NCI-H2171 (cell line): ENCODE measurements around the gene IQCH.
"Not testable (repeated sequence)": the region's sequence is repeated elsewhere in the genome, so short reads cannot be mapped to it uniquely, and the experiment has no call there.

Source experiments
- DNase-seq: peaks from one replicate; lab custom pipeline; 2025; lab: John Stamatoyannopoulos, UW

The IQCH gene

DNA sequence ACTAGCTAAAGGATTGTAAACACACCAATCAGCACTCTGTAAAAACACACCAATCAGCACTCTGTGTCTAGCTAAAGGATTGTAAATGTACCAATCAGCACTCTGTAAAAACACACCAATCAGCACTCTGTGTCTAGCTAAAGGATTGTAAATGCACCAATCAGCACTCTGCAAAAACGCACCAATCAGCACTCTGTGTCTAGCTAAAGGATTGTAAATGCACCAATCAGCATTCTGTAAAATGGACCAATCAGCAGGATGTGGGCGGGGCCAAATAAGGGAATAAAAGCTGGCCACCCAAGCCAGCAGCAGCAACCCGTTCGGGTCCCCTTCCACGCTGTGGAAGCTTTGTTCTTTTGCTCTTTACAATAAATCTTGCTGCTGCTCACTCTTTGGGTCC lies 8.0 kb upstream of the IQCH start:
- not testable (repeated sequence) for DNase-seq

DNA sequence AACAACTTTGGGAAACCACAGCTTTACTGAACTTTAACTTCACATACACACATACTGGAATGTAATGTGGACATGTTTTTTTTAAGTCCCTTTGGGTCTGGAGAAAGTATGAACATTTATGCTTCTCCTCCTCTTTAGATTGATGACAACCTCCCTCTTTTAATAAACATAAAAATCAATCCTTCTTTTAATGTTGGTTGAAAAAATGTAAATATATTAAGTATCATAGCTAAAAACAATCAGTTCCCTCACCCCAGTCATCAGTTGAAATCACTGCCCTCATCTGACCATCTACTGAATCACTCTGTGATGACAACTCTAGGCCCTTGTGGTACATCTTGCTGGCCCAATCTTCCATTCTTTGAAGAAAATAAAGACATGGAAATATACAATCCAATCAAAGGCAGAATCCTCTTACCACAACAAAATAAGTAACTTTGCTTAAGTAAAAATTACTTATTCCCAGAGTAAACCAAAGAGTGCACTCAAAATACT lies 6.5 kb upstream of the IQCH start:
- DNase-seq, result no peak

DNA sequence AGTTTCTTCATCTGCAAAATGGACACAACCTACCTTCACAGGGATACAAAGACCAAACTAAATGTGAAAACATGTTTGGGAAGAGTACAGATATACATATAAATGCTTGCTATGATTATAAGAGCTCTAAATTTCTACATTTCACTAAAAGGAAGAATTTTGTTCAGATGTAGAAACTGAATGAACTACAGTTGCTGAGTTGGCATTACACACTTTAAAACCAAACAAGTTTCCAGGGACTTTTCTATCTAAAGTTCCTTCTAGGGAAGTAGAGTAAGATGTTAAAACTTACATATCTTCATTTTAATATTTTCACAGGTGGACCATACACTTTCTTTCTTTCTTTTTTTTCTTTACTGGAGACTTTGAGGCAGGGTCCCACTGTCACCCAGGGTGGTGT lies 4.8 kb upstream of the IQCH start:
- no peak for DNase-seq

DNA sequence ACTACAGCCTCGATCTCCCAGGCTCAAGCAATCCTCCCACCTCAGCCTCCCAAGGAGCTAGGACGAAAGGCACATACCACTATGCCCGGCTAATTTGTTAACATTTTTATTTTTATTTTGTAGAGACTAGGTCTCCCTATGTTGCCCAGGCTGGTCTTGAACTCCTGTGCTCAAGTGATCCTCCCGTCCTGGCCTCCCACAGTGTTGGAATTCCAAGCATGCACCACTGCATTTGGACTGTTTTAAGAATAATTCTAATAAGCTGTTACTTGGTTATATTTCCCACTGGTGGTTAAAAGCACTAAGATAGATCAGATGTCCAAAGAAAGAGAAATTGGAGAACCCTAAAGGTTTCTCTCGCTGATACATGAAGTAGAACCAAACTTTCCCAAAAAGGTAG lies 3.3 kb upstream of the IQCH start:
- no peak for DNase-seq

DNA sequence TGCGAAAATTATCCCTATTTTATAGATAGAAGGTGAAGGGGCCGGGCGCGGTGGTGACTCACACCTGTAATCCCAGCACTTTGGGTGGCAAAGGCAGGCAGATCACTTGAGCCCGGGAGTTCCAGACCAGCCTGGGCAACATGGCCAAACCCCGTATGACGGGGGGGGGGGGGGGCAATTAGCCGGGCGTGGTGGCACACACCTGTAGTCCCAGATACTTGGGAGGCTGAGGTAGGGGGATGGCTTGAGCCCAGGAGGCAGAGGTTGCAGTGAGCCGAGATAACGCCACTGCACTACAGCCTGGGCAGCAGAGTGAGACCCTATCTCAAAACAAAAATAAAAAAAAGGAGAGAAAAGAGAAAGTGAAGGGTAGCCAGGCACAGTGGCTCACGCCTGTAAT lies 1.5 kb upstream of the IQCH start:
- no peak for DNase-seq

DNA sequence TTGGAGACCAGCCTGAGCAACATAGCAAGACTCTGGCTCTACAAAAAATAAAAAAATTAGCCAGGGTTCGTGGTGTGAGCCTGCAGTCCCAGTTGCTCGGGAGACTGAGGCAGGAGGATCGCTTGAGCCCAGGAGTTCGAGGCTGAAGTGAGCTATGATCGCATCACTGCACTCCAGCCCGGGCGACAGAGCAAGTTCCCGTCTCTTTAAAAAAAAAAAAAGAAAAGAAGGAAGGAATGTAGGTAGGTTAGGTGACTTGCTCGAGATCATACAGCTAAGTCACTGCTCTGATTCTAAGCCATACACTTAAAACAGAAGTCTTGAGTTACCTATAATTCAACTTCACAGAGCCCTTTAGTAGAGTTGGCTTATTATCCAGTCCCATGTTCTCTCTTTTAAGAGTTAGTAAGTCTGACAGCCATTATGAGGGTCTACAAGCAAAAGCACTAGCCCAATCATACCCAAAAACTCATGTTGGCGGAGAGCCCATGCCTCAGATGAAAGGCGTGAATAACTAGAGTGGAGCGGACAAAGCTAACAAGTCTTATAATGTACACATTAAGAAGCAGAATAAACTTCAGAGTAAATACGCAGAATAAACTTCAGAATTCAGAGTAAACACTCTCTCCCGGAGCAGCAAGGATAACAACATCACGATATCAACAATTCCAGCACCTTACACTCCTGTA lies 893 bp upstream of the IQCH start:
- no peak for DNase-seq

DNA sequence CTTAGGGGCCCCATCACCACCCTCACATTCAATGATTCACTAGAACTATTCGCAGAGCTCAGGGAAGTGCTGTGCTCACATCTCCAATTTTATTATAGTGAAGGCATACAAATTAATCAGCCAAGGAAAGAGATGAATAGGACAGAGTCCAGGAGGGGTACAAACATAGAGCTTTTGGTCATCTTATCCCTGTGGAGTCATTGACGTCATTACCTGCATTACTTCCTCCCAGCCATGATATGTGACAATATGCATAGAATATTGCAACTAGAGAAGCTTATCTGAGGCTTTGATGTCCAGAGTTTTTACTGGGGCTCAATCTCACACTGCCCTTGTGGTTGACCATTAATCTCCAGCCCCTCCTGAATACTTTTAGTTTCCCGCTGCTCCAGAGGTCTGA lies 1.5 kb downstream of the IQCH start:
- DNase-seq, result no peak

DNA sequence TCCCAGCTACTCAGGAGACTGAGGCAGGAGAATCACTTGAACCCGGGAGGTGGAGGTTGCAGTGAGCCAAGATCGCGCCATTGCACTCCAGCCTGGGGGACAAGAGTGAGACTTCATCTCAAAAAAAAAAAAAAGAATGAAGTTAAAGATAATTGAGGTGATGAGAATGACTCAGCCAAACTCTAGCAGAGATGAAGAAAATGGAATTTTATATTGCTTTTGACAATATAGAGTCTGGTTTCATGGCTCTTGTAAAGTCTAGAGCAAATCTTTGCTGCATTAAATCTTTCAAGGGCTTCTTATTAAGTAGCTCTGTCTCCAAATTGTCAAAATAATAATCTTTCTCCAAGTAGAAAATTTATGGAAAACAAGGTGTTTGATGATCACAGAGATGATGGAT lies 3.8 kb downstream of the IQCH start:
- DNase-seq, result not testable (repeated sequence)

DNA sequence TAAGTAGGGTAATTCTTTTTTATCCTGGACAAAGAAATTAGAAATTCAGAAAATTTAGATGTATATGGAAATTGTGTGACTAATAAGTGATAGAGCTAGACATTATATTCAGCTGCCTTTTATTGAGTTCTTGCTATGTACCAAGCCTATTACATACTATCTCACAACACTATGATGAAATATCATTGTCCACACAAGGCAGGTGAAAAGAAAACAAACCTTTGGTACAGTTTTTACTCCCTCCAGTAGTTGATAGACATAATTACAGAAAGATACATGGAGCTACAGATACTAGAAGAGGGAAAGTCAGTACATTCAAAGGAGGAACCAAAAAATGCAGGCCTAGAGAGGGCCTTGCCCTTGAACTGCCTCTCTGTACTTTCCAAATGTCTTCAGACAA lies 4.8 kb downstream of the IQCH start:
- no peak for DNase-seq

DNA sequence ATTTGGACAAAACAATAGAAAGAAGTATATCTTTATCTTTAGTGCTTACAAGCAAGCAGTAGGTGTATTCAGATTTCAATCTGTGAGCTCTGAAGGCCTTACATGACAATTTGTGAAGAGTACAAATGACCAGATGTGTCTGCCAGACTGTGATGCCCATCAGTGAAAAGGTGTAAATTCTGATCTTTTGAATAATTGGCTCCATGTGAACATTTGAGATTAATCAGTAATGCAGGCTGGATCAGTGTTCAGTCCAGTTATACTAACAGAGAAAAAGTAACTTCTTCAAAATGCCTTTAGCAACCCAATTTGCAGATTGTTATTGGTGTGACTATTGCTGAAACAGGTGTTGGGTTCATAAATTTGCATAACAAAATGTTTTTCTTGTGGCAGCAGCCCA lies 5.2 kb downstream of the IQCH start:
- no peak for DNase-seq

DNA sequence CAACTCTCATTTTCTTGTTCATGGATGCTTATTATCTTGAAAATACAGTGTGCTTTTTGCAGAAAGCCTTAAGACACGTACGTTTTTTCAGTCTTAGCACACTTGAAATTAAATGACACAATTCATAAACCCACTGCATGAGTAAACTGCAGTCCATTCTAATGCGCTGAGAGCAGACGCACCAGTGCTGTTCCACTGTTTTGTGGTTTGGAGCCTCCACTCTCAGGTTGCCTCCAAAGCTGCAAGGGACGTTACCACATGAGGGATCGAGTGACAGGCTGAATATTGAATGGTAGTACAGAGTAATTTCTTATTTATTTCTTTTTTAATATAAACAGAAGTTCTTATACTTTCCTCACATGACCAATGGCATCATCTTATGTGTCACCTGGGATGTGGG lies 12.3 kb downstream of the IQCH start:
- DNase-seq, result no peak

DNA sequence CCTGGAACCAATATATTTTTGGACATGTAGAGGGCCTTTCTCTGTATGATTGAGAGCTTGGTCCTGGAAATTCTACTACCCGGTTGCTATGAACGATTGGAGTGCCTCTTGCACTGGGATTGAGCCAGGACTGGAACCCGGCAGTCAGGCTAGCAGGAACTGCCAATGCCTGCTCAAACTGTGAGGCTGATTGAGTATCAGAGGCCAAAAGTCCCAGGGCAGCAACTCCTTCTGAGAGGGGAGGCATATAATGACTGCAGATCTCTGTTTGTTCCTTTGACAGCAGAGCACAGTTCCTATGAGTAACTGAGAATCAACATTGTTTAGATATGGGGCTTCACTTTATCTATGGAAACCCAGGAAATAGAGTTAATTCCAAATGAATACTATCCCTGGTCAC lies 12.9 kb downstream of the IQCH start:
- no peak for DNase-seq

DNA sequence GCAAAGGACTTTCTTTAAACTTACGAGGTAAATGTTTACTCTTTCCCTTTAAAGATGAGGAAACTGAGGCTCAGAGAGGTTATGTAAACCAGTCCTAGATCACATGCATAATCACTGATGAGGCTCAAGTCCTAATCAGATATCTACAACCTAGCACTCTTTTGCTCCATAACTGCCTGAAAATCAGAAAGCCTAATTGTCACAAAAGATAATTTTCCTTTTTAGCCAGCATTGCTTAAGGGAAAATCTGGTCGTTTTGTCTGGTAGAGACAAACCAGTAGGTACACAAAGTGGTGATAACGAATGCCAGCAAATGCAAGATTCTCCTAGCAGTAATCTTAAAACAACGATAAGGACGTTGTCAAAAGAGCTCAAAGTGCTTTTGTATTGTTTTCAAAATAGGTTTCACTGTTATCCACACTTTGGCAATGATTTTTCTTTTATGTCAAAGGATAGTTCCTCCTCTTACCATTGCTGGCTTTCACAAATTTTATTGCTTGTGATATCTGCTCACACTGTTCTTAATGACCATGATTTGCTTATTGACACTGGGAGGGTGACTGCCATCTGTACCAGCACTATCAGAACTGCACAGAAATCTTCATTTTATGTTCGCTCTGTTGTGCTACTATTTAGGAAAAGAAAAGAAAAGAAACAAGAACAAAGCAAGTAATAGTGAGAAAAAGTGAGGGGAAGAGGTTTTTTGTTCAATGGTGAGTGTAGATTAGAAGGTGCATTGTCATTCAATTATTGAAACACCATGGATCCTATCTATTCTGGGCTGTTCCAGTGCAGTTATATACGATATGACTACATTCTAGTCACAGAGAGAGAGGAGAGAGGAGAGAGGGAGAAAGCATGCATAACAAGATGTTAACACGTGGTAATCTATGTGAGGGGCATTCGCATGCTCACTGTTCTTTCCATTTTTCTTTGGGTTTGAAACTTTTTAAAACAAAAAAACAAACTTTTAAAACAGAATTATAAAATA lies 13.7 kb downstream of the IQCH start:
- DNase-seq, result no peak

DNA sequence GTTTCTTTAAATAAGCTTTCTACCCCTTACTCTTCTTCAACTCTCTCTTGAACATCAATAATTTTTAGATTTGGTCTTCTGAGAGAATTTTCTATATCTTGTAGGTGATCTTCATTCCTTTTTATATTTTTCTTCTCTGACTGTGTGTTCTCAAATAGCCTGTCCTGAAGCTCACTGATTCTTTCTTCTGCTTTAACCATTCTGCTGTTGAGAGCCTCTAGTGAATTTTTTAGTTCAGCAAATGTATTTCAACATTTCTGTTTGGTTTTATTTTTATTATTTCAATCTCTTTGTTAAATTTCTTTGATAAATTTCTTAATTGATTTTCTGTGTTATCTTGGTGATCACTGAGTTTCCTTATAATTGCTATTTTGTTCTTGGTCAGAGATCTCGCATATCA lies 19.6 kb downstream of the IQCH start:
- no peak for DNase-seq

DNA sequence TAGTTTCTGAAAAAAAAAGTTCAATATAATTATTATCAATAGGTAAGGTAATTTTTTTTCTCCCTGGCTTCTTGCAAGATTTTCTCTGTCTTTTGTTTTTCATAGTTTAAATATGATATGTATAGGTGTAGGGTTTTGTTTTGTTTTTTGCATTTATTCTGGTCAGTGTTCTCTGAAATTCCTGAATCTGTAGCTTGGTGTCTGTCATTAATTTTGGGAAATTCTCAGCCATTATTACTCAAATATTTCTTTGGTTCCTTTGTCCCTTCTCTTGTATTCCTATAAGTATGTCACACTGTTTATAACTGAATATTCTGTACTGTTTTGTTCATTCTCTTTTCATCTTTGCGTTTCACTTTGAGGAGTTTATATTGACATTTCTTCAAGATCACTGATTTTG lies 22.1 kb downstream of the IQCH start:
- no peak for DNase-seq

DNA sequence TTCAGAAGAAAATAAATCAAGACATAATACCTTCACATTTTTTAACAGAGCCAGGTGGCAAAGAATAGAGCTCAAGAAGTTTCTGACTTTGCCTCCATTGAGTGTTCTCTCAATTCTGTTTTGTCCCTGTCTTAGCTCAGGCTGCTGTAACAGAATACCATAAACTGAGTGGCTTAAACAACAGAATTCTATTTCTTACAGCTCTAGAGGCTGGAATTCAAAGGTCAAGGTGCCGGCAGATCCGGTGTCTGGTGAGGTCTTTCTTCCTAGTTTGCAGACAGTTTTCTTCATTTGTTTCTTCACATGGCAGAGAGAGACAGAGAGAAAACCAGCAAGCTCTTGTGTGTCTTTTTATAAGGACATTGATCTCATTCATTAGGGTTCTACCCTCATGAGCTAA lies 25.6 kb downstream of the IQCH start:
- no peak for DNase-seq

DNA sequence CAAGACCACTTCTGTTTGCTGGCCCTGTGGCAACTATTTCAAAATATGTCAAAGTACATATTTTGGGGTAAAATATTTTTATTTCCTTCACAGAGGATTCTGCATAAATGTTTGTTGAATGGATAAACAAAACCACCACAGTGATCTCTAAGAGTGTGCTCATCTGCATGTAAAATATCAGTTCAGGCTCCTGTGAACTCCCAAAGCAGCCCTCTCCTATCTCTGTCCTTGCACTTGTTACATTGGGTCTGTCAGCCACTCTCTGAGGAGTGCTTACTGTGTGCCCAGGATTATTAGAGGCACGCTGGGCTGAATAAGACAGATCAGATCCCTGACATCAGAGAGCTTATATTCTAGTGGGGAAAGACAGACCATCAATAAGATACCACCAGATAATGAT lies 27.1 kb downstream of the IQCH start:
- no peak for DNase-seq

DNA sequence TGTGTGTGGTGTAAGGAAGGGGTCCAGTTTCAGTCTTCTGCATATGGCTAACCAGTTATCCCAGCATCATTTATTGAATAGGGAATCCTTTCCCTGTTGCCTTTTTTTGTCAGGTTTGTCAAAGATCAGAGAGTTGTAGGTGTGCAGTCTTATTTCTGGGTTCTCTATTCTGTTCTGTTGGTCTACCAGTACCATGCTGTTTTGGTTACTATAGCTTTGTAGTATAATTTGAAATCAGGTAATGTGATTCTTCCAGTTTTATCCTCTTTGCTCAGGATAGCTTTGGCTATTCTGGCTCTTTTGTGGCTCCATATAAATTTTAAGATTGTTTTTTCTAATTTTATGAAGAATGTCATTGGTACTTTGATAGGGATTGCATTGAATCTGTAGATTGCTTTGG lies 31.0 kb downstream of the IQCH start:
- DNase-seq, result not testable (repeated sequence)

DNA sequence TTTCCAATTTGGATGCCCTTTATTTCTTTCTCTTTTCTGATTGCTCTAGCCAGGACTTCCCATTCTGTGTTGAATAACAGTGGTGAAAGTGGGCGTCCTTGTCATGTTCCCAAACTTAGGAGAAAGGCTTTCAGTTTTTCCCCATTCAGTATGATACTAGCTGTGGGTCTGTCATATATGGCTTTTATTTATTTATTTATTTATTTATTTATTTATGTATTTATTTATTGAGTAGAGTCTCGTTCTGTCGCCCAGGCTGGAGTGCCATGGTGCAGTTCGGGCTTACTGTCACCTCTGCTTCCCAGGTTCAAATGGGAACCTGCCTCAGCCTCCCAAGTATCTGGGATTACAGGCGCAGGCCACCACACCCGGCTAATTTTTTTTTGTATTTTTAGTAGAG lies 31.8 kb downstream of the IQCH start:
- not testable (repeated sequence) for DNase-seq

DNA sequence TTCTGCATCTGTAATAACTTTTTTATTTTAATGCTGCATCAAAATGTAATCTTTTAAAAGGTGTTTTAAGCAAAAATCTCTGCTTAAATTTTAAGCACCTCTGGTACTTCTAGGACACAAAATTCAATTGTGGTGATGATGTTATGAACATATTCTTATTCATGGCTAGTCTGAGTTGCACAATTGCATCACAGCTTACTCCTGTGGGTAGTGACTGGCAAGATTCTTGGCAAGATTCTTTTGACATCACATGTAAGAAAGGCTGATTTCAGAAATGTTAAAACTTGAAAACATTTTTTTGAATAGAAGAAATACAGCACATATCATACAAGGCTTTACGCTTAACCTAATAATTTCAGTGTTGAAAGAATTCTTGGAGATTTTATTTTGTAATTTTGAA lies 35.7 kb downstream of the IQCH start:
- DNase-seq, result no peak

DNA sequence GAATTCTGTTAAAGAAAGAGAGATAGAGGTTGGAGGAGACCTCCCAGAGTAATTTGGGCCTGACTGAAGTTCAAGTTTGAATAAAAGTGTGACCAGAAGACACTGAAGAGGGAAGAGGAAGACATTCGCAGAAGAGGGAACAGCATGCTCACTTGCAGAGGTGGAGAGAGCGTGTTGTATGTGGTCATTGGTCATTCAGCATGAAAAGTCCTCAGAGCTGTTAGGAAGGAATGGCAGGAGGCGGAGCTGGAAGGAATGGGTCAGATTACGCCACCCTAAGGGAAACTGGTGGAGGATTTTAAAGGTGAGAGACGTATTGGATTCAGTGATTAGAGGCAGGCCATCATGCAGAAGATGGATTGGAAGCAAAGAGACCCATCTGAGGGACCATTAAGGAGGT lies 41.6 kb downstream of the IQCH start:
- DNase-seq, result no peak

DNA sequence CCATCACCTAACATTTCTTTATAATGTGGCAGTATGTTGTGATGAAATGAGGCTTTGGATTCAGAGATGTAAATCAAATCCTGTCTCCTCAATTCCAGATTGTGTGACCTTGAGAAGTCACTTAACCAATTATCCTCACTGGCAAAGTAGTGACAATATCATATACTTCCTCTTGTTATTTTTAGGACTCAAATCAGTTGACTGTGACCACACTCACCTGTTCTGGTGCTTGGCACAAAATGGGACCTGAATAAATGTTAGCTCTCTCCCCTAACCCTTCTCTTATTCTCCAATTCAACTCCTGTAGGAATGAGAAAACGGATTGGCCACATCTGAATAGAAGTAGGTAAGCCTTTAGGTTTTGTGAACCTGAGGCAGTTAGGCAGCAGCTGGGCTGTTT lies 42.1 kb downstream of the IQCH start:
- DNase-seq, result no peak

DNA sequence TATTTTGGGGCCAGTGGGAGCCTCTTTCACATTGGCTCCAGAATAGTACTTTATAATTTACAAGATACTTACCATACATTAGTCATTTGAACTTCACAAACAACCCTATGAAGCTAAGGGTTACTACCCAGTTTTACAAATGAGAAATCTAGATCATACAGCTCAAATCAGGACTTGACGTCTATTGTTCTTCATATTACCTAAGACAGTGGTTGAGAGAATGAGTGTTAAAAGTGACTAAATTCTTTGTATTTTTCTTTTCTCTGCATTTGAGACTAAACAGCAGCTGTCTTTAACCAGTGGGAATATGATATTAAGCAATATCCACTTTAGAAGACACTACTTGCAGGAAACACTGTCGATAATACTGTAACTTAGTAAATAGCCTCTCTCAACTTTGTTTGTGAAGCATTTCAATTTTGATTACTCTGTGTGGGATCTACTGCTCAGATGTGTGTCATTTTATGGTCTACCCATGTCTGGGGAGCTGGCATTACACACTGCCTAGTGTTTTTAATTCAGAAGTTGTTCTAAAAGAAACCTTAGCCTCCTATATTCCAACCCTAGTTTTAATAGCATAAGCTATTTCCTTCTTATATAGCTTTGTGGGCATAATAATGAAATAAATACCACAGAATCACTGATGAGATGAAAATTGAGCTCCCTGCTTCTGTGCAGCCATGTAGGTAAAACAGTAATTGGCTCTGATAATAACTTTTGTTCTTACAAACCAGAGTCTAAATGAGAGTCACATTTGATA lies 45.9 kb downstream of the IQCH start:
- DNase-seq, result no peak
